Heart left ventricle (tissue), 13 donors: ENCODE measurements around the gene IMMP2L.

Experiments
- CTCF ChIP-seq, 12 donors: fragments of 200-600 bp; sonication (generic) in 4 of 12; IDR thresholded peaks; one replicate each; pipeline versions ENCODE4 v1.5.0 to v1.8.0; 2018 to 2022; ENCODE audit warnings: antibody characterized with exemption in 12 of 12, mild to moderate bottlenecking in 5 of 12
- POLR2A ChIP-seq, 2 donors: fragments of 450-650 bp; IDR thresholded peaks; one replicate each; pipeline ENCODE4 v1.6.1; 2017; ENCODE audit warnings: antibody characterized with exemption in 2 of 2, mild to moderate bottlenecking in 2 of 2, moderate library complexity in 2 of 2
- donor health status: ischemic (EF 13 %, LVEDD 7.1; RV severe dilation, severe dysfunction).
- donor health status: DM: no; HTN: yes; CAD: no.
- donor health status: DM: no; HTN: no; CAD: no.
- donor health status: ischemic (EF 25% LVEDD 6.9; RV normal size, moderate dysfunction).
- donor health status: ischemic (EF 25% LVEDD 5.7; RV mildly dilated, moderate dysfunction).
- donor health status: ischemic (EF 35%, LVEDD 5.7; RV mildly dilated, moderate dysfunction).
- donor health status: nonischemic (EF 11% LVEDD 7.7; RV severe dilation, severe dysfunction).
- donor health status: DM: yes; HTN: yes; CAD: no.
- donor health status: PGD.
- donor health status: ischemic (EF 29% LVEDD 5.4; RV normal size, mild dysfunction).
- donor health status: nonischemic (EF 23%, LVEDD 6.1; RV moderate dilation, normal function).

- no peak for TF ChIP-seq CTCF (IDR thresholded peaks at IDR 0.05)
- TF ChIP-seq POLR2A (IDR thresholded peaks at IDR 0.05): no peak
These were observed 781.6 kb downstream of the IMMP2L start for GRCh38 chr7:110780712-110781111.
